ENCODE measurements around the gene RPL12.

Gene RPL12

DNA sequence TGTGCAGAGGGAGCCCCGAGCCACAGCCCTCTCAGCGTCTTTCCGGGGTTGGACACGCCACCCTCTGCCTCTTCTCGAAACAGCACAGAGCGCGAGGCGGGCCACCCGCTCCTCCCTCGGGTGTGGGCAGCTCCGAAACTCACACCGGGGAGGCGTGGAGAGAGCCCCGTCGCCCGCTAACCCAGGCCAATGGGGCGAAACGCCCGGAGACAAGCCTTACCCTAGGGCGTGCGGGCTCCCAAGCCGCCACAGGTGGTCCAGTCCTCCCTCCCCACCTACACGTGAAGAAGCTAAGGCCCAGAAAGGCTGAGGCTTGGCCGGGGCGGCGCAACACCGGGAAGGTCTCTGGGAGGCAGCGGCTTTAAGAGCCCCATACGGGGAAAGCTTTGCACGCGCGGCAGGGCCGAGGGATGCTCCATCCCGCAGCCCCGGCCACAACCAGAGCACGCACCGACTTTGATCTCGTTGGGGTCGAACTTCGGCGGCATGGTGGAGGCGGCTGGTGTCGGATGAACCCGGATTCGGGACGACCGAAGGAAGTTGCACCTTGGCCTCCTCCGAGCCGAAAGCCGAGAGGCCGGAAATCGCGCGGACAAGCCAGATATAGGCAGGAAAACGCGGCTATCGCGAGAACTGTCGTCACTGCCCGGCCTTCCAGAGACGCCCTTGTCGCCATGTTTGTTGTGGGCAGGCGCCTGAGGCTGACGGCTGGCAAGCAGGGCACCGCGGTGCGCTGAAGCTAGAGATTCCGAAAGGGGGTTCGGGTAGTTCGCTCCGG, at the start of gene RPL12, which contains the start of gene LRSAM1:
Gene RPL12 (minus strand): TSS at position 577 of the 778 bp plus-strand sequence. CDS start 89 bp downstream, at position 488.
Gene LRSAM1 (plus strand): TSS at position 681 of the 778 bp plus-strand sequence. CDS start 3,018 bp downstream, outside the sequence.
- peak; percentile 98 to 99 for DNase-seq

- DNase-seq = no peak
These were observed 49.7 kb upstream of the RPL12 start for GRCh38 chr9:127500862-127501261.

DNA sequence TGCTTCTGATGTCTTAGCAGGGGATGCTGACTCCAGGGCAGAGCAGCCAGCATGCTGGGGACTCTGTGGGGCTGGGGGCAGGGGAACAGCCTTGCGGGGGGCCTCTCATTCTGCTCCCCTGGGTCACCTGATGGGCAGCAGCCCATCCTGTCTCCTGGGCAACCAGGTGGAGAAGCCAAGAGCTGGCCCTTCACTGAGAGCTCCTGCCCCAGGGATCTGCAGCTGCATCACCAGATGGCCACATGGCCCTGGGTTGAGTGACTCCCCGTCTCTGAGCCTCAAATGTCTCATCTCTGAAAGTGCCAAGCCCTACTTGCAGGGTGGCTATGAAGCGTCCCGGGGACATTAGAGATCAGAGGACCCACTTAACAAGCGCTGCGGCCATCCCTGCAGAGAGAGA, 49.2 kb upstream of the RPL12 start:
- DNase-seq = no peak

DNA sequence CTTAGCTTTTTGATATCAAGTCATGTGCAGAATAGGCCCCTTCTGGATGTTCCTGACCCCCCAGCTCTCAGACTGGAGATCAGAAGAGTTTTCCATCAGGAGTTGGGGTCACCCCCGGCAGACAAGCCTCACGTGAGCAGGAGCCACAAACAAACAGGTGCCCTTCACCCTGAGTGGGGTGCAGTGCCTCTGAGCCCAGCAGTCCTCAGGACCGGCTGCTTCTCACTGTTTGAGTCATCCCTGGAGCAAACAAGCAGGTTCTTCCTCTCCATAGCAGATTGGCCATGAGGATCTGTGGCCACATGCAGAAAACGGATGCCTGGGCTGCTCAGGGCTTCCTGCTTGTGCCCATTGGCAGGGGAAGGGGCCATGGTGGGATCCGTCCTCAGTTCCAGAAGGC, 47.1 kb upstream of the RPL12 start:
- no peak for DNase-seq

GRCh38 chr9:127497656-127498290, 46.6 kb upstream of the RPL12 start:
- DNase-seq = no peak

DNA sequence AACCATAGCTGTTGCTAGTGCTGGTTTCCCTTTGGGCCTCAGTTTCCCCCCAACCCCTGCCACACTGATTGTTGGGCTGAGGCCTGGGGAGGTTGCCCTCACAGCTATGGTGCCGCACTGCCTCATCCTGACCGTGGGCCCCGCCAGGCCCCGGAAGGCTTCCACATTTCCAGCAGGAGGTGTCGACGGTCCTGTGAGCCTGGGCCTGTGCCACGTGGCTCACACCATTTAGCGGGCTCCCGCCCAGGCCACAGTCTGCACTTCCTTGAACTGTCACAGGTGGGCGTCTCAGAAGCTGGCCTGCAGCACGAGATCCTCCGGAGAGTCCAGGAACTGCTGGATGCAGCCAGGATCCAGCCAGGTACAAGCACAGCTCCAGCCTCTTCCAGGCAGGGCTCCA, 45.8 kb upstream of the RPL12 start:
- no peak for DNase-seq

- DNase-seq = no peak
These were observed 44.8 kb upstream of the RPL12 start for GRCh38 chr9:127495884-127496555.

GRCh38 chr9:127494304-127494702, 43.1 kb upstream of the RPL12 start:
- DNase-seq = no peak

- DNase-seq = no peak
These were observed 42.5 kb upstream of the RPL12 start for GRCh38 chr9:127493592-127494303.

DNA sequence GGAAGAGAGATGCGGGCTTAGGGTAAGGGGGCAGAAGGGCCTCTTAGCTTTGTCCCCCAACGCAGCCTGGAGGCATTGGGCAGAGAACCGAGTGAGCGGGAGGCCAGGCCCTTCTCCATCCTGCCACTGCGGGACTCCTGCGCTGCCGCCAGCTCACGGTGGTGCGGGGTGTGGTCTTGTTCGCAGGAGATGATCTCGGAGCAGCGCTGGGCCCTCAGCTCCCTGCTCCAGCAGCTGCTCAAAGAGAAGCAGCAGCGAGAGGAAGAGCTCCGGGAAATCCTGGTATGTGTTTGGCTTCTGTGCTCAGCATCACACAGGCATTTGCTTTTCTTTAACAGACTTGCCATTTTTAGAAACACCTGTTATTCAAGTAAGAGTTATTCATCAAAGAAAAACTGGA, 41.4 kb upstream of the RPL12 start:
- DNase-seq = no peak

- no peak for DNase-seq
These were observed 40.3 kb upstream of the RPL12 start for GRCh38 chr9:127491516-127491915.

DNA sequence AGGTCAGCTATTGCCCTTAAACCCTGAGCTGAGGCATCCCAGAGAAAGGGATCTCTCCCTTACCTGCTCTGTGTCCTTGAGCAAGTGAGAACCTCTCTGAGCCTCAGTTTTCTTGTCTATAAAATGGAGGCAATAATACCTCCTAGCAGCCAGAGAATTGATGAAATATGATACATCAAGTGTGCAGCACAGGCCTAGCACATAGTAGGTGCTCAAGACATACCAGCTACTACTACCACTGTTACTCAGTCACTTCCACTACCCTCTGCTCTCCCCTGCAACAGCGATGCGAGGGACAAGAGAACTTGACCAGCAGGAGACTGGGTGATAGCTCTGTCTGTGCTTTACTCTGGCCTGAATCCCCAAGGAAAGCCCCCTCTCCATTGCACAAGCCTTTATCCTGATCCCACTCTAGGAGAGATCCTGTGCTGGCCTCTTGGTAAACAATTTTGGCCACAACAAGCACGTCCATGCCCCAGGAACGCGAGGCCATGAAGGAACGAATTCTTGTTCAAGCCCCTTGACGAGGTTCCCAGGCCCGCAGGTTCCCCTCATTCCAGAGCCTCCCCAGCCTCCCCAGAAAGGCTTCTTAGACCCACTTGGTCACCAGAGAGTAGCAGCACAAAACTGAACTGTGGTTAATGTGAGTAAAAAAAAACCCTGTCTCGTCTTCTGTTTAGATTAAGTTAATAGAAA, 39.5 kb upstream of the RPL12 start:
- no peak for DNase-seq

- no peak for DNase-seq
These were observed 38.4 kb upstream of the RPL12 start for GRCh38 chr9:127489471-127490115.

DNA sequence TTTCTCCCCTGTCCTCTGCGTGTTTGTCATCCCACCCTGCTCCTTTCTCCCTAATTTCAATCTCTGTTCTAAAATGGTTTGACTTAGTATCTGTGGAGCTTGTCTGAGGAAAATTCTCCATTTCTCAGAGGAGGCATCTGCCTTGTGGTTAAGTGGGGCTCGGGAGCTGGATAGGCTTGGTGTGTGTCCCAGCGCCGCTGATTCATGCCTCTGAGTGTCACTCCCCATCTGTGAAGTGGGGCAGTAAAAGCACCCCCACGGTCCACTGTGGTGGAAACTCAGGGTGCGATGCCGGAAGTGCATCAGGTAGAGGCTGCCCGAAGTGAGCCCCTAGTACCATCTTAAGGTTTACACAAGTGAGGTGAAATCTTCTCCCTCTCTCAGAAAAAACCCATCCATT, 37.7 kb upstream of the RPL12 start:
- DNase-seq = no peak

- DNase-seq = no peak
These were observed 34.8 kb upstream of the RPL12 start for GRCh38 chr9:127485995-127486394.

- DNase-seq = no peak
These were observed 31.5 kb upstream of the RPL12 start for GRCh38 chr9:127482662-127483061.

DNA sequence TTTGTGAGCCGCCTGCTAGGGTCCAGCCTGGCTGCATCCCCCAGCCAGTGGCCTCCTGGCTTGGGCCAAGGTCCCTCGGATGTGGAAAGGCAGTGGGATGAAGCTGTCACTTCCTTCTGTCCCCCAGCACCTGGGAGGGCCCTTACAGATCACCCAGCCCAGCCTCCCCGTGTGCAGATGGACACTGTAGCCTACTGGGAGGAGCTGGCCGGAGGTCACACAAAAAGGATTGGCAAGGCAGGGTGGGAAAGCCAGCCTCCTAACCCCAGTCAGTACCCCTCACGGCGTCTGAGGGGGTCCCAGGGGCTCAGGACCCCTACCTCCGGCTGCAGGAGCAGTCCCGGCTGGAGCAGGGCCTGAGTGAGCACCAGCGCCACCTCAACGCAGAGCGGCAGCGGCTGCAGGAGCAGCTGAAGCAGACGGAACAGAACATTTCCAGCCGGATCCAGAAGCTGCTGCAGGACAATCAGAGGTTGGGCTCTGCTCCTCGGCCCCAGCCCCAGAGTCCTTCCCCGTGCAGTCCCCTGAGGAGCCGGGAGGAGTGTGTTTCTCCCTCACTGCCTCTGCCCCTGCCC, 28.4 kb upstream of the RPL12 start:
- DNase-seq = no peak

- no peak for DNase-seq
These were observed 23.4 kb upstream of the RPL12 start for GRCh38 chr9:127474592-127474991.

- no peak for DNase-seq
These were observed 22.7 kb upstream of the RPL12 start for GRCh38 chr9:127473932-127474331.

DNA sequence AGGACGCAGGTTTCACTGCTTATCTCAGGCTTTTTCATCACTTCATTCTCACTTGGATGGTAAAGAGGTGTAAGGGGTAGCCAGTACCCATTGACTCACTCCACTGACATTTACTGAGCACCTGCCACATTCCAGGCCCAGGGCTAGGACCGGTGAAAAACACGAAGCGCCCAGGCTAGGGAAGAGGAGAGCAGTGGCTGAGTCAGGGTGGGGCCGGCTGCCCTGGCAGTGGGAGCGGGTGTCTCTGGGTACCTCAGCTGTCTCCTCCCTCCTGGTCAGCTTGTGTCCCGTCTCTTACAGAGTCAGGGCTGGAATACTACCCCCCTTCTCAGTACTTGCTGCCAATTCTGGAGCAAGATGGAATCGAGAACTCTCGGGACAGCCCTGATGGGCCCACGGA, 22.3 kb upstream of the RPL12 start:
- no peak for DNase-seq

DNA sequence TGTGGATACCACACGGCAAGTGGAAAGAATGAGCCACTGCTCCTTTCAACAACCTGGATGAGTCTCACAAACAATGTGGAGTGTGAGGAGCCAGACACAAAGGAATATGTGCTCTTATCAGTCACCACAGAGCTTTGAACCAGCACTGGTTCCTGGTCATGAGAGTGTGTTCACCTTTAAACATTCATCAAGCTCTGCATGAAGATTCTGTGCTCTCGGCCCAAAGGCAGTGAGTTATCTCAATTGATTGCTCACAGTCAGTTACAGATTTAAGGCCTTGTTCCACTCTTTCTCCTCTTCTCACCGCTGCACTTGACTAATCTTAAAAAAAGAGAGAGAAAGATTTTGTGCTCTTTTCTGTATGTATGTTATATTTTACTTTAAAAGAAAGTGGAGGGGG, 19.5 kb upstream of the RPL12 start:
- no peak for DNase-seq

GRCh38 chr9:127467621-127468020, 16.4 kb upstream of the RPL12 start:
- DNase-seq = no peak
